GM12878 (cell line): ENCODE data around the gene SMIM27. TPM values are rescaled to one million over a fixed set of nuclear protein-coding genes. Genes with fewer than 3 reads are reported as not detected.
"Not testable (repeated sequence)": the region's sequence is repeated elsewhere in the genome, so short reads cannot be mapped to it uniquely, and the experiment has no call there.

ENCODE experiments used
- ATAC-seq: fragments of 200-7000 bp; cut with Tn5 transposase; 3 replicates; pipeline ENCODE4 v1.9.1; 2020; ENCODE audit warnings: mild to moderate bottlenecking, moderate library complexity
- BruUV-seq: library from RNA; stranded (reverse); fragments of 400-500 nt; replicated peaks from 2 replicates; lab custom pipeline; 2021; lab: Mats Ljungman, UMichigan
- CTCF ChIA-PET: fragments of 300-600 bp; sonication (Branson Sonifier 250); formaldehyde crosslinking; extraction: SDS; loops from one replicate; lab custom pipeline; 2021; ENCODE audit warnings: inconsistent platforms; lab: Yijun Ruan, JAX
- POLR2A ChIA-PET: fragments of 350-600 bp; formaldehyde crosslinking; extraction: SDS; loops from one replicate; lab custom pipeline; 2021; ENCODE audit warnings: inconsistent platforms; lab: Charles Lee
- RAD21 ChIA-PET: fragments of 300-600 bp; sonication (Branson Sonifier 250); formaldehyde crosslinking; loops from one replicate; lab custom pipeline; 2023; ENCODE audit warnings: antibody characterized with exemption; ENCODE audit not compliant: unreplicated experiment; lab: Charles Lee
- SMC1A ChIA-PET: fragments of 300-600 bp; sonication (Branson Sonifier 250); formaldehyde crosslinking; loops from one replicate; lab custom pipeline; 2023; ENCODE audit not compliant: unreplicated experiment, uncharacterized antibody; lab: Charles Lee
- DNase-seq: peaks from one replicate; pipeline ENCODE4 v3.0.0-alpha.2; 2011; ENCODE audit warnings: low read depth, low spot score
- FAIRE-seq: peaks from 3 replicates; lab custom pipeline; 2011; peaks lifted over from hg19 to GRCh38; lab: Jason Lieb, UNC
- H2AFZ ChIP-seq: 2 replicates; pipeline ENCODE4 v1.6.0; 2011; ENCODE audit warnings: low read depth, low read length, control low read depth; ENCODE audit not compliant: control insufficient read depth
- H3K27ac ChIP-seq: 2 replicates; pipeline ENCODE4 v1.5.1; 2011; ENCODE audit warnings: control low read depth; ENCODE audit not compliant: control insufficient read depth, insufficient read depth
- H3K27me3 ChIP-seq, 2 experiments: replicated peaks in 1 of 2; 2 replicates each; pipeline versions ENCODE4 v1.6.0 to v1.6.1; 2011; ENCODE audit warnings: low read length in 1 of 2; ENCODE audit not compliant: control insufficient read depth in 2 of 2, insufficient read depth in 2 of 2
- H3K36me3 ChIP-seq, 2 experiments: 2 replicates each; pipeline ENCODE4 v1.5.1; 2011; ENCODE audit warnings: low read length in 1 of 2; ENCODE audit not compliant: control insufficient read depth in 2 of 2, insufficient read depth in 2 of 2
- H3K4me1 ChIP-seq: 2 replicates; pipeline ENCODE4 v1.6.1; 2011; ENCODE audit warnings: mild to moderate bottlenecking, low read length, moderate library complexity, mixed read lengths; ENCODE audit not compliant: control insufficient read depth, insufficient read depth
- H3K4me2 ChIP-seq: 2 replicates; pipeline ENCODE4 v1.6.0; 2011; ENCODE audit warnings: control low read depth; ENCODE audit not compliant: control insufficient read depth, insufficient read depth
- H3K4me3 ChIP-seq: fragments of 200-600 bp; sonication (generic); 2 replicates; pipeline ENCODE4 v1.5.1; 2016
- H3K79me2 ChIP-seq: 2 replicates; pipeline ENCODE4 v1.6.0; 2011; ENCODE audit warnings: low read length; ENCODE audit not compliant: control insufficient read depth, insufficient read depth
- H3K9ac ChIP-seq: 2 replicates; pipeline ENCODE4 v1.8.0; 2011; ENCODE audit warnings: low read length, control low read depth, mixed read lengths; ENCODE audit not compliant: control insufficient read depth, insufficient read depth
- H3K9me3 ChIP-seq: replicated peaks from 3 replicates; pipeline ENCODE4 v1.5.1; 2011; ENCODE audit warnings: mild to moderate bottlenecking, low read length; ENCODE audit not compliant: control insufficient read depth, insufficient read depth
- H4K20me1 ChIP-seq: 2 replicates; pipeline ENCODE4 v1.6.0; 2011; ENCODE audit not compliant: control insufficient read depth, insufficient read depth
- MLLT1 ChIP-seq: fragments of 450-650 bp; IDR thresholded peaks from 2 replicates; pipeline ENCODE4 v1.6.1; 2016; ENCODE audit warnings: mild to moderate bottlenecking
- WGBS: methylation state at CpG from one replicate; pipeline ENCODE4 v1.1.6; 2016; ENCODE audit warnings: low lambda C conversion rate; ENCODE audit not compliant: insufficient replicate concordance, insufficient coverage; ENCODE audit errors: missing lambda C conversion rate; 5-methylcytosine and 5-hydroxymethylcytosine counted together
- in situ Hi-C: fragments of 300-500 bp; cut with MboI; formaldehyde crosslinking; loops from 9 replicates; pipeline ENCODE4 v1.14.3; 2018; ENCODE audit warnings: mixed read lengths
- intact Hi-C: fragments of 100-400 bp; cut with micrococcal nuclease; formaldehyde crosslinking; loops from one replicate; pipeline ENCODE4 v1.14.2; 2022; ENCODE audit not compliant: unreplicated experiment
- polyA plus RNA-seq, 11 experiments: library from polyadenylated mRNA; depleted of rRNA in 4 of 11; unstranded in 6 of 11; stranded (reverse) in 5 of 11; fragments of >200 nt; fragmentation: Nextera tagmentation in 4 of 11; fragmentation: Illumina TruSeq in 1 of 11; extraction: Ambion mirVana in 4 of 11; extraction: Trizol in 1 of 11; gene quantifications; 1 replicate in 1 of 11; 2 replicates in 10 of 11; pipeline versions ENCODE4 v1.2.1 to v1.2.3, GENCODE V29; 2011 to 2016; ENCODE audit warnings: inconsistent platforms in 2 of 11, missing spikeins in 2 of 11, low read depth in 1 of 11
- total RNA-seq, 4 experiments: library from RNA; depleted of rRNA in 3 of 4; stranded (reverse); fragments of >200 nt in 3 of 4; fragmentation: Illumina TruSeq in 1 of 4; extraction: Trizol in 1 of 4; gene quantifications; 2 replicates each; pipeline versions ENCODE4 v1.2.1 to v1.2.3, GENCODE V29; 2013 to 2021

Gene SMIM27
- total and polyA plus RNA-seq, 10 of the 15 experiments (the other 5 are each of a cell fraction or from before 2014, with no cell fraction given): 12.2 to 47.3 (median 26.5) TPM

- 97% methylated on average over 10 of the region's 11 CpGs for WGBS
- BruUV-seq, FAIRE-seq, H3K27ac ChIP-seq, H3K4me1 ChIP-seq, DNase-seq, H3K36me3 ChIP-seq, H3K9ac ChIP-seq, H3K27me3 ChIP-seq, ATAC-seq, in situ Hi-C loops, H2AFZ ChIP-seq, H4K20me1 ChIP-seq, H3K9me3 ChIP-seq: not testable (repeated sequence)
- Histone ChIP-seq H3K4me2 (peak overlapping the region; percentile 86), H3K4me3 (peak overlapping the region; percentile 98), H3K79me2 (peaks cover 25% of the 10 kb centered on the region)
- peak; percentile 95 for TF ChIP-seq MLLT1
- intact Hi-C loops: loop anchor here (2.0 kb wide), 1 partner anchor 48 kb away; the partner anchor contains the start of gene NDUFB6
- CTCF ChIA-PET: interaction anchor here (1.0 to 3.3 kb wide), 6 partner anchors 21 to 145 kb away, joined by 3 to 58 read pairs (median 20); partner anchors contain the start of genes SMIM27 and TOPORS
- RAD21 ChIA-PET: interaction anchor here (0.6 to 2.5 kb wide), 3 partner anchors 14 to 147 kb away, joined by 3 to 36 read pairs (median 4); partner anchors contain the start of gene ACO1
- SMC1A ChIA-PET: interaction anchor here (1.1 to 4.4 kb wide), 7 partner anchors 18 to 145 kb away, joined by 3 to 40 read pairs (median 6); partner anchors contain the start of genes ACO1 and NDUFB6
- POLR2A ChIA-PET: interaction anchor here (2.5 to 3.3 kb wide), 3 partner anchors 26 to 140 kb away, joined by 9 to 19 read pairs (median 12); partner anchors contain the start of genes ACO1, SMIM27 and TOPORS
Measured at GRCh38 chr9:32524558-32524891, 27.6 kb upstream of the SMIM27 start.
